ENCODE measurements around the gene GIPR.
"Not testable (repeated sequence)": the region's sequence is repeated elsewhere in the genome, so short reads cannot be mapped to it uniquely, and the experiment has no call there.

The GIPR gene, protein sequence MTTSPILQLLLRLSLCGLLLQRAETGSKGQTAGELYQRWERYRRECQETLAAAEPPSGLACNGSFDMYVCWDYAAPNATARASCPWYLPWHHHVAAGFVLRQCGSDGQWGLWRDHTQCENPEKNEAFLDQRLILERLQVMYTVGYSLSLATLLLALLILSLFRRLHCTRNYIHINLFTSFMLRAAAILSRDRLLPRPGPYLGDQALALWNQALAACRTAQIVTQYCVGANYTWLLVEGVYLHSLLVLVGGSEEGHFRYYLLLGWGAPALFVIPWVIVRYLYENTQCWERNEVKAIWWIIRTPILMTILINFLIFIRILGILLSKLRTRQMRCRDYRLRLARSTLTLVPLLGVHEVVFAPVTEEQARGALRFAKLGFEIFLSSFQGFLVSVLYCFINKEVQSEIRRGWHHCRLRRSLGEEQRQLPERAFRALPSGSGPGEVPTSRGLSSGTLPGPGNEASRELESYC

DNA sequence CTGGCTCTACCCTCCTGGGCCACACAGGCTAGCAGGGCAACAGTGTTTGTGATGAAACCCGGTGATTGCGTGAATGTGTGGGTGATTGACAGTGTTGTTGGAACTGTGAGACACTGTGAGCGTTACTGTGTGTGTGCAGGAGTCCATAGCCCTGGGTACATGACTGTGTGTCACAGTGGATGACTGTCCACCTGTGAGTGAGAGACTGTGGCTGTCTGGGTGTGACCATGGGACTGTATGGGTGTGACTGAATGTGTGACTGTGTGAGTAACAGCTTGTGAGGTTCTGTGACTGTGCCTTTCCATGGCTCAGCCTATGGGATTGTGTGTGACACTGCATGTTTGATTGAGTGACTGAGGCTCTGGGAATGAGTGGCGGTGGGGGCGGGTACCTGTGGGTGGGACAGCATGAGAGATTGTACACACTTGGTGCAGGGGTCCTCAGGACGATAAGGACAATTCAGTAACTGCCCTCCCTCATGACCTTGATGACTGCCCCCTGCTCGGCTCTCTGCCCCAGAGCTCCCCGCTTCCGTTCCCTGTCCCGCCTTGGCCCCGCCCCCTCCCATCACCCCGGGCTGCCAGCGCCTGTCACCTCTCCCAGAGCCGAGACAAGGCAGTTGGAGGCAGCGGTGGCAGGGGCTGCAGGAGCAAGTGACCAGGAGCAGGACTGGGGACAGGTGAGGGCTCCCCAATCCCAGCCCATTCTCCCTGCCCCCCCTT lies at the start of gene GIPR:
GIPR (plus strand) TSS at position 602 of the 722 bp plus-strand sequence. CDS start 1,300 bp downstream, outside the sequence.
- peak in 1 of 2 donors; percentile 31 for DNase-seq (ENCODE audit: low read depth in 2 of 2)

DNA sequence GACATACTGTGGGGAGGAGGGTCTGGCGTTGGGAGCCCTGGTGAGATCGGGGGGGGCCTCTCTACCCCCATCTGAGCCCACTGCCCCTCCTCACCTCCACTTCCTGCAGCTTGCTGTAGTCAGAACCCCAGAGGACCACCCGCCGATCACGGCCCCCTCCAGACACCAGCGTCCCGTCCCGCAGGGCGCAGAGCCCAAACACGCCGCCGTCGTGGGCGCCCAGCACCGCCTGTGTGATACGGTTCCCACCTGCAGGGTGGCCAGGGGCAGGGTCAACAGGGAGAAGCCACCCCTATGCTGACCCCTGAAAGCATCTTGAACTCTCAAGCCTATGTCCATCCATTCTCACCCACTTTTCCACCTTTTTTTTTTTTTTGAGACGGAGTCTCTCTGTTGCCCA lies 46.6 kb upstream of the GIPR start:
- no peak for DNase-seq (ENCODE audit: low read depth in 2 of 2)

DNA sequence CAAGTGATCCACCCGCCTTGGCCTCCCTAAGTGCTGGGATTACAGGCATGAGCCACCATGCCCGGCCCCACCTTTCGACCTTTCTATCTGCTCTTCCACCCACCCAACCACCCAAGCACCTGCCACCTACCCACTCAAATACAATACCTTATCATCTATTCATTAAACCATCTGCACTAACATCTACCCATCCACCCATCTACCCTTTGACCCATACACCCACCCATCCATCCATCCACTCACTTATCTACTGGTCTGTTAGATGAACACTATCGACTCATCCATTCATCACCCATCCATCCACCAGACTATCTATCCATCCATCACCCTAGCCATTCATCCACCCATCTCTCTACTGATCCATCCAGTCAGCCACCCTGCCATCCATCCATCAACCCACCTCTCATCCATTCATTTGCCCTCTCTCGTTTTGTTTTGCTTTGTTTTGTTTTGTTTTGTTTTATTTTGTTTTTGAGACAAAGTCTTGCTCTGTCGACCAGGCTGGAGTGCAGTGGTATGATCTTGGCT lies 46.0 kb upstream of the GIPR start:
- DNase-seq (ENCODE audit: low read depth in 2 of 2): no peak

DNA sequence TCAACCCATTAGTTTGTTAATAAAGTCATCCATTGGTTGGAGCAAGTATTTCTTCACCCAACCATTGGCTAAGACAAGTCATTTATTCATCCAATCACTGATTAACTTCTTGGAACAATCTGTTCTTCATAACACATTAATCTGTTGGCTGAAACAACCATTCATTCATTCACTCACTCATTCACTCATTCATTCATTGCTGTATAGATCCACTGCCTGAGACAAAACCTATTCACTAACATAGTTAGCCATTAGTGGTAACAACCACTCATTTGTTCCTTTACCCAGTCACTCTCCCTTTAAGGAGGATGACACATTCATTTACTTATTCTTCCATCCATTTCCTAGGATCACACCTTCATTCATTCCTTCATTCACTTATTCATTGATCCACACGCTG lies 44.0 kb upstream of the GIPR start:
- no peak for DNase-seq (ENCODE audit: low read depth in 2 of 2)

DNA sequence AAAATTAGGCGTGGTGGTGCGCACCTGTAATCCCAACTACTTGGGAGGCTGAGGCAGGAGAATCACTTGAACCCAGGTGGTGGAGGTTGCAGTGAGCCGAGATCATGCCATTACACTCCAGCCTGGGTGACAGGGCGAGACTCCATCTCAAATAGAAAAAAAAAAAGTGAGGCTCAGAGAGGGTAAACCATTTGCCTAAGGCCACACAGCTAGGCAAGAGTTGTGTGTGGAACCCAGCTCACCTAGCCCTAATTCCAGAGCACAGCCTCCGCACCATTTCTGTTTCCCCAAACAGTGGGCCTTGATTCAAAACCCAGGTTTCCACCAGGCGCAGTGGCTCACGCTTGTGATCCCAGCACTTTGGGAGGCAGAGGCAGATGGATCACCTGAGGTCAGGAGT lies 39.8 kb upstream of the GIPR start:
- not testable (repeated sequence) for DNase-seq (ENCODE audit: low read depth in 2 of 2)

DNA sequence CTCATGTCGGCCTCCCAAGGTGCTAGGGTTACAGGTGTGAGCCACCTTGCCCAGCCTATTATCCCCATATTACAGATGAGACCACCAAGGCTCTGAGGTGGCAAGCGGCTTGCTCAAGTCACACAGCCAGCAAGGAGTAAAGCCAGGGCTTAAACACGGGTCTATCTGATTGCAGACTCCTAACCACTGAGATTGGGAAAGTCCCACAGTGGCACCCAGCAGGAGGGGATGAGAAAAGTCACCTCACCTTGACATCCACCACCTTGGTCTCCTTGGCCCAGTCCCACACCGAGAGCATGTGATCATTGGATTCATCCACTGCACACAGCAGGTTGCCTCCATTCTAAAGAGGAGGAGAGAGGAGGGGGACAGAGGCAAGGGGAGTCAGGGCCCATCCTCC lies 38.3 kb upstream of the GIPR start:
- no peak for DNase-seq (ENCODE audit: low read depth in 2 of 2)

DNA sequence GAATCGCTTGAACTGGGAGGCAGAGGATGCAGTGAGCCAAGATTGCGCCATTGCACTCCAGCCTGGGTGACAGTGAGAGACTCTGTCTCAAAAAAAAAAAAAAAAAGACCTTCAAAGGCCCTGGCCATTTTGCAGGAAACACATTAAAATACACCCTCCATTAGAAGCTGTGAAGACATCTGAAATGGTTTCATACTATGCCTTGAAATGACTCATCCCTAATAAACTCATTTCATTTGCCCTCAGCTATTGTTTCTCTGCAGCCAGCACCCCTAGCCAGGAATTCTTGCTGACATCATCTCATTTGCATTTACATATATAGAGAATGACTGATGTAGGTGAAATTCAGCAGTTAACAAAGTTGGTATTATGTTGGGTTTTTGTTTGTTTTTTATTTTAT lies 37.6 kb upstream of the GIPR start:
- no peak for DNase-seq (ENCODE audit: low read depth in 2 of 2)

DNA sequence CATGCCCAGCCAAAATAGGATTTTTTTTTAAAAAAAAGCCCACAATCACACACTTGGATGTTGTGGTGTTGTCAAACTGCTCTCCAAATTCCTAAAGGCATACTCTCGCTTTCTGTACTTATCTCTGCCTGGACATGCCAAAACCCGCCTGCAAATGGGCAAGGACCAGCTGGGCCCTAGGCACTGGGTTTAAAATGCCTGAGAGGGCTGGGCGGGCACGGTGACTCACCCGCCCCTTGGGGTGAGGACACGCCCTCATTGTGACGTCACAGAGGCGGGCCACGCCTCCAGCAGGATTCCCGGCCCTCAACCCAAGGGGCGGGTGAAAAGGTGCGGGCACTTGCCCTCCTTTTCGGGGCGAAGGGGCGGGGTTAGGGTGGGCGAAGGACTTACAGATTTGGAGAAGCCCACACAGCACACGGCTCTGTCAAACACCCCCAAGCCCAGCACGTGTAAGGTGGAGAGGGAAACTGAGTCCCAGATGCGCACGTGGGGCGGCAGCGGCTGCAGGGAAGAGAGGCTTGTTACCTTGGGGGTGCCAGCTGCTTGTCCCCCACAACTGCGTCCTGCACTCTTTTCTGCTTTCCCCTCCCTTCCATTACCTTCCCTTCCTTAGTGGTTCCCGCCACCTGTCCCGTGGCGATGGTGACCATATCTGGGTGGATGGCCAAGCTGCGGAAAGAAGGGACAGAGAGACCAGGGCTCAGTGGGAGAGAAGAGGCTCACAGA lies 35.4 kb upstream of the GIPR start:
- no peak for DNase-seq (ENCODE audit: low read depth in 2 of 2)

DNA sequence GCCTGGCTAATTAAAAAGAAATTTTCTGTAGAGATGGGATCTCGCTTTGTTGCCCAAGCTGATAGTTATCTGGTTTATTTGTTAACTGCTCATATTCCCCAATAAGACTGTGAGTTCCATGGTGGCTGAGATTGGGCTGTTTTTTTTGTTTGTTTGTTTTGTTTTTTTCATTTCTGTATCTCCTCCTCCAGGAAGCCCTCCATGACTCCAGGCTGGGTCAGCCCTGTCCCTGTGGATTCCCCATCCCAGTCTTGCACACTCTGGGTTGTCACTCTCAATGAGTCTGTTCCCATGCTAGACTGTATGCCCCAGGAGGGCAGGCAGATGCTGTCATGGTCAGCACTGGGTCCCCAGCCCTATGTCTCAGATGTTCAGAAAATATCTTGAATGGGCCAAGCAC lies 31.7 kb upstream of the GIPR start:
- DNase-seq (ENCODE audit: low read depth in 2 of 2): no peak

DNA sequence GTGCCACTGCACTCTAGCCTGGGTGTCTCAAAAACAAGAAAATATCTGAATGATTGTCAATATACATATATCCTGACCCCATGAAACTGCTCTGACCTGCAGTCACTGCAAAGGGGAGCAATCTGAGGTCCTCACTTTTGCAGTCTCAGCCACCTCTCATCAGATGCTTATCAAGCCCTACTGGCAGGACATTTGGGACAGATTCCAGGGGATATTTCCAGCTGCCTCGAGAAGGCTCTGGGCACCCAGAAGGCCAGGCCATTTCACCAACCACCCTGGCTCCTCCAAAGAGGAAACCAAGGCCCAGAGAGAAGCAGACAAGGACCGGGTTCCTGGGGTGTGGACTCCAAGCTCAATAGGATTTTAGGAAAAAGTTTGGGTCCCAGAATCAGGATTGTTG lies 31.1 kb upstream of the GIPR start:
- DNase-seq (ENCODE audit: low read depth in 2 of 2): no peak

DNA sequence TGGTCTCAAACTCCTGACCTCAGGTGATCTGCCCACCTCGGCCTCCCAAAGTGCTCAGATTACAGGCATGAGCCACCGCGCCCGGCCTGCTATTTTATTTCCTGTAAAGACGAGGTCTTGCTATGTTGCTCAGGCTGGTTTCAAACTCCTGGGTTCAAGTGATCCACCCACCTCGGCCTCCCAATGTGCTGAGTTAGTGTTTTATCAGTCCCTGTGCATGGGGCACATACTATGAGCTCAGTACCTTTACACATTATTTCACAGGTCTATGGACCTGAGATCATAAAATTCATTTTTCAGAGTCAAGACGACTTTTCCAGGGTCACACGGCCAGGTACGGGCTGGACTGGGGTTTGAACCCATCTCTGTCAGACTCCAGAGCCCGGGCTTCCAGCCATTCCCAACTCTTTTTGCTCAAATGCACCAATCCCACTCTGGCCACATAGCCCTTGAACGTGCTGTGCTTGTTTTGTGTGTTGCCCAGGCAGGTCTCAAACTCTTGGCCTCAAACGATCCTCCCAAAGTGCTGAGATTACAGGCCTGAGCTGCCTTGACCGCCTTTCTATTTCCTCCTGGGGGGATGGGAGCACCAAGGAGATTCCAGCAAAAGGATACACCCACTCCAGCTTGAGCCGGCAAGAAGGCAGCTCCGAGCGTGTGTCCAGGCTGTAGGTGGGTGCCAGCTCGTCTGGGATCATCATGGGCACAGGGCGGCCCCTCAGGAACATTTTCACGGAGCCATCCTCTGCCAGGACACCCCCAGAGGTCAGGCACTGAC lies 29.9 kb upstream of the GIPR start:
- DNase-seq (ENCODE audit: low read depth in 2 of 2): no peak

DNA sequence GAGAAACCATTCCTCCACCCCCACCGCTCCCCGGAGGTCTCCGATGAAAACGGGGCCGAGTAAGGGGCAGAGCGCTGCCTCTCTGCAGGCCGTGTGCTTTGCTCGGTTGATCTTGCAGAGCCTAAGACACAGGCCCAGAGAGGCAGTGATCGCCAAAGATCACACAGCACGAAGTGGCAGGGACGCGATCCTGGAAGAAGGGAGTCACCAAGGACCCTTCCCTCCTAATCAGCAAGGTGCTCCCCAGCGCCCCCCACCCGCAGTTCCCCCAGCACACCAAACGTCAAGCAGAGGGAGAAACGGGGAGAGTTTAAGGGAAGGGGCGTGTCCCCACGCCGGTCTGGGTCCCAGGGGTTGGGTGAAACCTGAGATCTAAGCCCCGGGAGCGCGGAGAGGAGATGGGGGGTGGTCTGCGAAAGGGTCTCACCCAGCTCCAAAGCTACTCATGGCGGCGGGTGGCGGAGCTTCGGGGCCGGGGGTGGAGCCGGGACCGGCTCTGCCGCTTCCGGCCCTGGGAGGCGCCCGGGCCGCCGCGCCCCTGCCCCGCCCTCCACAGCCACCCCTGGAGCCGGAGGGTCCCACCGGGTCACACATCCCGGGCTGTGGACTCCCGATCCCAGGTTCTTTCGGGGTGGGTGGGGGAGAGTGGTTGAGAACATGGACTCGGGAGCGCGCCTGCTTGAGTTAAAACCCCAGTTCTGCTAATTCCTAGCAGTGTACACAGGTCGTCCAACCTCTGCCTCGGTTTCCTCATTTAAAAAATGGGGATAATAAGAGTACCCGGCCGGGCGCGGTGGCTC lies 28.9 kb upstream of the GIPR start, which contains the start of gene EML2:
EML2 (minus strand) TSS at position 468 of the 800 bp plus-strand sequence; CDS start at position 447, 21 bp downstream.
- DNase-seq (ENCODE audit: low read depth in 2 of 2): peak in 1 of 2 donors; percentile 31

DNA sequence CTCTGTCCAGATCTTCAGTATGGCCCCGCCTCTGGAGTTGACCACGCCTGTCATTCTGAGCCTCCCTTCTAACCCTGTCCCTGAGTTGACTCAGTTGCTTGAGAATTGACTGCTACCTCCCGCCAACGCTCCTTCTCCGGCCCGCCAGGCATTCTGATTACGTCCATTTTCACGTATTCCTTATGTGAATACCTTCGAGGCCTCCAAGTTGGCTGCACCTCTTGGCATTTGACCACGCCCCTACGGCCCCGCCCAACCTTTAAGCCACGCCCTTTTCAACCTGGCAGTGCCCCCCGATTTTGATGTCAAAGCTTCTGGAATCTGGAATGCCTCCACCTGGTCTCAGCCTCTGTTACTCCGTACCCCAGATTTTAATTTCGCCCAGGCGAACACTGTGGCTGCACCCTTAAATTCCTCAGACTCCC lies 27.2 kb upstream of the GIPR start:
- peak in 1 of 2 donors; percentile 10 for DNase-seq (ENCODE audit: low read depth in 2 of 2)

DNA sequence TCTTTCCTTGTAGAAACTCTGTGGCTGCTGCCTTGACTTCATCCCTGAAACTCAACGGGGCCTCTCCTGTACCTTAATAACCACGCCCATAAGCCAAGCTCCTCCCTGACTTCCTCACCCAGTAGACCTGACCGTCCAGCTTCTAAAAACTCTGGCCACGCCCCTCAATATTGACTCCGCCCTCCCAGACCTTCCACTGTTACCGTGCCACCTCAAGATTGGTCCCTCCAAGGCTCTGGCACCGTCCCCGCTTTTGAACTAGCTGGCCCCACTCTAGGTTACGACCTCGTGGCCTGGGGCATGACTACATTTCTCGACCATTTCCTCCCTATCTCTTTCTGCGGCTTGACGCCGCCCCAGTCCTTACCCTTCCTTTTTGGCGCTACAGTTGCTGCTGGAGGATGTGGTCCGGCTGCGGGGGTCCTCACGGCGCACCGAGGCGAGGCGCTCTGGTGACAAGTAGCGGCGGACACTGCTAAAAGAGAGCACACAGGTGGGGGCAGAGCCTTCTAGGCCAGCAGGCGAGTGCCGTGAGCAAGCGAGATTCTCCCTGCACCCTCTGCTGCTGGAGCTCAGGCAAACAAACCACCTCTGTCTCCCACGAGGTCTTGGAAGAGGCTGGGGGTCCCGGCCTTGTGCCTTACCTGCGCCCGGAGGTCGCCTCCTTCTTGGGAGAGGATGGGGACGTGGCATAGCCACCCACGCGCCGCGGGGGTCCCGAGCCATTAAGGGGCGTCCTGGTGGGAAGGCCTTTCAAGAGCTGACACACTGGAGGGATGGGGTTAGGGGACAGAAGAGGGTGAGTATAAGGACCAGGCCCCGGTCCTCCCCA lies 26.5 kb upstream of the GIPR start:
- DNase-seq (ENCODE audit: low read depth in 2 of 2): peak; percentile 28 to 31

DNA sequence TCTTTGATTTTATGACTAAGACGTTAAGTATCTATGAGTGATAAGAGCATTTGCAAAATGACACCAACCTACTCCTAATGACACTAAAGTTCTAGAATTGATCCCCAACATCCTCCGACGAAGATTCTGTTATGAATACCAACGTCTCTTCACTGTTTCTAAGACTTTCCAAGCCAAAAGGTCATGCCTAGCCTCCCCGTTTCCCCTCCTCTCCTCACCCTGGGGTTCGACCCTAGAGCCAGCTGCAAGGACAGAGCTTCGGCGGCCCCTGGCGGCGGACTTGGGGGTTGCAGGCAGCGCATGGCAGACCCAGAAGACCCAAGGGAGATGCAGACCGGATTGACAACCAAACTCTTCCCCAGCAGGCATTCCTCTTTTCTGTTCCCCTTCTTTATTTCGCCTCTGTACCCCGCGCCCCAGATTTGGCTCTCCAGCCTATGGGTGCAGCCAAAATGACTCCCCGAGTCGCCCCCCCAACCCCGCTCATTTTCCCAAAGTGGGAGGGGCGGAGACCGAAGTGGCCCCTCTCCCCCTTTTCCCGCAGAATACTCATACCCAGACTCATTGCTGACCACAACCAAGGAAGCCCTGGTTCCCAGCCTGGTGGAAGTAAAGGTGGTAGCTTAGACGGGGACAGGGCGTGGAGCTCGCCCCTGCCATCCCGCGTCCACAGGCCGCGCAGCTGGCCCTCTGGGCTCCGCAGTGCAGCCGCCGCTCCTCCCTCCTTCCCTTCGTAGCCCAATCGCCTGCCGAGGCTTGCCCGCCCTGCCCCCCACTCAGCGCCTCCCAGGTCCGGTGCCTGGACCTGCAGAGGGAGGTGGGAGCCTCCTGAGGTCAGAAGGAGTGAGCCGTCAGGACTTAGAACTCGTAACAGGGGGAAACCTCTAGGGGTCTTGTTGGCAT lies 24.7 kb upstream of the GIPR start:
- peak; percentile 79 to 82 for DNase-seq (ENCODE audit: low read depth in 2 of 2)

DNA sequence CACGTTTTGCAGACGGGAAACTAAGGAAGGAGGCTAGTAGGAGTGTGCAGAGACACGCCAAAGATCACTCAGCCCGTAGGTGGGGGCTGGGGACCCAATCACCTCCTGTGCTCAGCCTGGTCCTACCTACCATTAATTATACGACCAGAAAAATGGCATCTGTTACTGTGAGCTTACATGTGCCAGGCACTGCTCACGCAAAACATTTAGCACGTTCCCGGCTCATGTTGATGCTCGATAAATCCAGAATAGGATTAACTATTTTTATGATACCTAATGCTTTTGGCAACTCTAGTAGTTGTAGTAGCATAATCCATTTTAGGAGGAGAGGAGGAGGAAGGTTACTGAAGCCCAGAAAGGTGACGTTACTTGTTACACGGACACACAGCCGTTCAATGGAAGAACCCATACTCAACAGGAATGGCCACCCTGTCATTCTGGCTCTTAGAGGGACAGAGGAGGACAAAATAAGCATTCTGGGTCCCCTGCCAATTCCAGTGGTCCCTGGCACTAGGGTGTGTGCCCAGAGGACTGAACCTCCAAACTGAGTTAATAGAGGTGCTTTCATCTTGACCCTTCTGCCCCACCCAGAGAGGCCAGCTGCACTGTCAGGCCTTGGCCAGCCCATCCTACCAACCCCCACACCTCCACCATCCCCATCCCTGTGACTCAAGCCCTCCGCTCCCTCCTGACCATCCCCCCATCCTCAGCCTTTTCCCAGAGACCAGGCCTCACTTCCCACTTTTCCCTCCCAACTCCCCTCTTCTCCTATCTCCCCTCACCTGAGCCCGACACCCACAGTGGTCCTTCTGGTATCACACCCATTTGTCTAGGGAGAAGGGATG lies 23.9 kb upstream of the GIPR start:
- no peak for DNase-seq (ENCODE audit: low read depth in 2 of 2)

DNA sequence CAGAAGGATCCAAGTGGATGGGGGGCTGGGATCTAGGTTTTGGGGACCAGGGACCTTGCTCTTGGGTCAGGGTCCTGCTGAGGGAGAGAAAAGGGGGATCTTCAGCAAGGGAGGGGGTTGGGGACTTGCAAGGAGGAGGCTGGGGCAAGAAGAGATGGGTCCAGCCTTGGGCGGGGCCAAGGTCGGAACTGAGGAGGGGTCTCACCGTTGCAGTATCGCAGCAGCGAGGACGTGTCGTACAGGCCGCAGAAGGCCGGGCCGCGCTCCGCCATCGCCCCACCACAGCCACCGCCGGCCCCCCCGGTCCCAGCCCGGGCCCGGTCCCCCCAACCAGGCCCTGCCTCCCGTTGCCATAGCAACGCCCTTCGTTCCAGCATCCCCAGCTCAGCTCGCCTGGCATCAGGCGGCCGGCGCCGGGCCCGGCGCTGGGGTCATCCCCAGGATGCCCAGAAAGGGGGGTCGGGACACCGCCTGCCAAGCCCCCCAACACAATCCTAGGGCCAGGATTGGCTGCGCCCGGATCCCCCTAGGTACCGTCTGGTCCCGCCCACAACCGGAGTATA lies 22.9 kb upstream of the GIPR start:
- DNase-seq (ENCODE audit: low read depth in 2 of 2): no peak

Data from stimulated activated CD8-positive, alpha-beta memory T cell treated with anti-CD3 and anti-CD28 coated beads, Interleukin-7, amount 100 ng/mL, for 1 hour (primary cell).